ENCODE results near the gene IPMK. TPM values are rescaled to one million over a fixed set of nuclear protein-coding genes. Genes with fewer than 3 reads are reported as not detected.

IPMK gene
- total RNA-seq, 1 donor from 2014 or later = 14.3 TPM

GRCh38 chr10:58153751-58154150, 113.9 kb downstream of the IPMK start:
- Histone ChIP-seq H3K4me2 (no peak overlapping the region), H3K36me3 (no peaks in the 10 kb centered on the region), H3K79me2 (ENCODE audit: low read depth) (no peaks in the 10 kb centered on the region), H3K9me3 (ENCODE audit: low read depth) (no peaks in the 10 kb centered on the region), H2AFZ (replicated peaks) (no peak overlapping the region), H4K20me1 (ENCODE audit: low read depth) (no peaks in the 10 kb centered on the region), H3K27ac (no peak overlapping the region), H3K4me1 (no peaks in the 10 kb centered on the region), H3F3A (ENCODE audit: low read depth) (no peaks in the 10 kb centered on the region), H3K27me3 (no peaks in the 10 kb centered on the region), H3K4me3 (no peak overlapping the region), H3K9ac (no peak overlapping the region)
- no peaks in the 10 kb centered on the region for H3K9me3 Mint-ChIP-seq
- no peak for DNase-seq (ENCODE audit: low spot score)
- TF ChIP-seq, protein P1, sequence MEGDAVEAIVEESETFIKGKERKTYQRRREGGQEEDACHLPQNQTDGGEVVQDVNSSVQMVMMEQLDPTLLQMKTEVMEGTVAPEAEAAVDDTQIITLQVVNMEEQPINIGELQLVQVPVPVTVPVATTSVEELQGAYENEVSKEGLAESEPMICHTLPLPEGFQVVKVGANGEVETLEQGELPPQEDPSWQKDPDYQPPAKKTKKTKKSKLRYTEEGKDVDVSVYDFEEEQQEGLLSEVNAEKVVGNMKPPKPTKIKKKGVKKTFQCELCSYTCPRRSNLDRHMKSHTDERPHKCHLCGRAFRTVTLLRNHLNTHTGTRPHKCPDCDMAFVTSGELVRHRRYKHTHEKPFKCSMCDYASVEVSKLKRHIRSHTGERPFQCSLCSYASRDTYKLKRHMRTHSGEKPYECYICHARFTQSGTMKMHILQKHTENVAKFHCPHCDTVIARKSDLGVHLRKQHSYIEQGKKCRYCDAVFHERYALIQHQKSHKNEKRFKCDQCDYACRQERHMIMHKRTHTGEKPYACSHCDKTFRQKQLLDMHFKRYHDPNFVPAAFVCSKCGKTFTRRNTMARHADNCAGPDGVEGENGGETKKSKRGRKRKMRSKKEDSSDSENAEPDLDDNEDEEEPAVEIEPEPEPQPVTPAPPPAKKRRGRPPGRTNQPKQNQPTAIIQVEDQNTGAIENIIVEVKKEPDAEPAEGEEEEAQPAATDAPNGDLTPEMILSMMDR (IDR thresholded peaks at IDR 0.05) = no peak
- TF ChIP-seq EZH2phosphoT487 (IDR thresholded peaks at IDR 0.05) (no peak), EZH2 (IDR thresholded peaks at IDR 0.05) (no peak)
- no peaks in the 10 kb centered on the region for H3K4me1 Mint-ChIP-seq
- H3K4me3 Mint-ChIP-seq = no peak overlapping the region
- no peaks in the 10 kb centered on the region for H3K36me3 Mint-ChIP-seq
- H3K27ac Mint-ChIP-seq = no peak overlapping the region
- no peaks in the 10 kb centered on the region for H3K27me3 Mint-ChIP-seq (ENCODE audit: insufficient read depth, low read depth)

DNA sequence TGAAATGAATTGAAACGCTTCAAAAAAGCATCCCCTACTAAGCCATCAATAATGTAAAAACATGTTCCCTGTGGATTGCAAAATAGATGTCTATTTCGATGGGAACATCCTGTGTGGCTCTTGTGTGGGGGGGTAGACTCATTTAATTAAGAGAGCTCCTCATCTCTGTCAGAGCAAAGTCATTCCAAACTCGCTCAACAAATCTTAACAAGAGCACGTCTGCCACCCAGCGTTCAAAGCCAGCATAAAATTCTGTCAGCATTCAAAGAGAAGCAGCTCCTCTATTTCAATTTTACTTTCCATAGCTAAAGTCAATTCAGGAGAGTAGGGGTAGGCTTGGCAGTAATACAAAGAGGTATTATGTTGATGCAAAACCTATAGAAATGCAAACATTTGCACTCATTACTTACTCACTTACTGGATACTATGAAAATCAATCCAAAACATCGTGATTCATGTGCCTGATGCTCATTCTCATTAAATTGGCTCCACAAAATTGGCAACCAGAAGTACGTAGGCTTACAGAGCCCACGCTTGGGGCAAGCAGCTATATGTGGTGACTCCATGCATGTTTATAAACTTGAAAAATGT, 114.9 kb downstream of the IPMK start:
- no peaks in the 10 kb centered on the region for H3K9me3 Mint-ChIP-seq
- peaks cover 2% of the 10 kb centered on the region for H3K27me3 Mint-ChIP-seq (ENCODE audit: insufficient read depth, low read depth)
- H3K27ac Mint-ChIP-seq = no peak overlapping the region

GRCh38 chr10:58150290-58150689, 117.4 kb downstream of the IPMK start:
- no peaks in the 10 kb centered on the region for H3K4me1 ChIP-seq
- H3K4me2 ChIP-seq = no peak overlapping the region
- no peaks in the 10 kb centered on the region for H3K27me3 ChIP-seq
- H4K20me1 ChIP-seq (ENCODE audit: low read depth) = no peaks in the 10 kb centered on the region
- H3K4me3 Mint-ChIP-seq = no peak overlapping the region
- no peak overlapping the region for H2AFZ ChIP-seq (replicated peaks)
- H3K36me3 Mint-ChIP-seq = no peaks in the 10 kb centered on the region
- TF ChIP-seq, protein P1 (IDR thresholded peaks at IDR 0.05) = no peak
- TF ChIP-seq EZH2 (IDR thresholded peaks at IDR 0.05) = no peak
- no peak for TF ChIP-seq EZH2phosphoT487 (IDR thresholded peaks at IDR 0.05)
- no peak for DNase-seq (ENCODE audit: low spot score)
- no peaks in the 10 kb centered on the region for H3K36me3 ChIP-seq
- H3K79me2 ChIP-seq (ENCODE audit: low read depth) = no peaks in the 10 kb centered on the region
- no peaks in the 10 kb centered on the region for H3K9me3 Mint-ChIP-seq
- H3K4me3 ChIP-seq = no peak overlapping the region
- no peaks in the 10 kb centered on the region for H3F3A ChIP-seq (ENCODE audit: low read depth)
- H3K27ac Mint-ChIP-seq = no peak overlapping the region
- H3K27ac ChIP-seq = no peak overlapping the region
- no peaks in the 10 kb centered on the region for H3K9me3 ChIP-seq (ENCODE audit: low read depth)
- no peak overlapping the region for H3K9ac ChIP-seq
- no peaks in the 10 kb centered on the region for H3K4me1 Mint-ChIP-seq
- H3K27me3 Mint-ChIP-seq (ENCODE audit: insufficient read depth, low read depth) = peaks cover 4% of the 10 kb centered on the region

More for the DNA sequence above, 114.9 kb downstream of the IPMK start:
- H3F3A ChIP-seq (ENCODE audit: low read depth) = no peaks in the 10 kb centered on the region
- no peaks in the 10 kb centered on the region for H3K4me1 ChIP-seq
- TF ChIP-seq EZH2 (IDR thresholded peaks at IDR 0.05) = no peak
- TF ChIP-seq, protein P1 (IDR thresholded peaks at IDR 0.05) = peak; percentile 74
- H4K20me1 ChIP-seq (ENCODE audit: low read depth) = no peaks in the 10 kb centered on the region
- H3K27me3 ChIP-seq = no peaks in the 10 kb centered on the region
- Mint-ChIP-seq H3K4me3 (no peak overlapping the region), H3K4me1 (no peaks in the 10 kb centered on the region), H3K36me3 (no peaks in the 10 kb centered on the region)
- H3K79me2 ChIP-seq (ENCODE audit: low read depth) = no peaks in the 10 kb centered on the region
- H3K4me2 ChIP-seq = no peak overlapping the region
- peak; percentile 73 for DNase-seq (ENCODE audit: low spot score)
- no peak overlapping the region for H3K9ac ChIP-seq
- H3K36me3 ChIP-seq = no peaks in the 10 kb centered on the region
- no peak overlapping the region for H2AFZ ChIP-seq (replicated peaks)
- H3K4me3 ChIP-seq = no peak overlapping the region
- no peaks in the 10 kb centered on the region for H3K9me3 ChIP-seq (ENCODE audit: low read depth)
- no peak overlapping the region for H3K27ac ChIP-seq
